Stimulated activated CD8-positive, alpha-beta memory T cell treated with anti-CD3 and anti-CD28 coated beads, Interleukin-2, amount 100 ng/mL, for 48 hours (primary cell): ENCODE measurements around the gene LBR.

Experiments used
- DNase-seq, 2 donors: peaks; one replicate each; pipeline ENCODE4 v3.0.0-alpha.2; 2020; ENCODE audit warnings: low read depth in 2 of 2

LBR gene

DNA sequence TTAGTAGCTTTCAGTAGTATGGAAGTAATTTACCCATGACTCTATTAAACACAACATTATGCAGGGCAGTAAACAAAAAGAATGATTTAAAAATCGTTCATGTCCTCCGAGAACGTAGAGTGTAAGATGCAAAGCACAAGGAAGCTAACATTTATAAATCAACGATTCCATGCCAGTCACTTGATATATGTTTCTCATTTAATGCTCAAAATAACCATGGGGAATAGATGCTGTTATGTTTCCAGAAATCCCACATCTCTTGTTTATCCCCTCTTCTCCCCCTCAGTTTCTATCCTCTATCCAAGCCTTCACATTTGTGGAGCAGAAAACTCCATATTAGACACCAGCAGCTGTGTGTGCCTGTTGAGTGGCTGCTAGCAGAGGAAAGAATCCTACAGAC, 52.8 kb downstream of the LBR start:
- no peak for DNase-seq

DNA sequence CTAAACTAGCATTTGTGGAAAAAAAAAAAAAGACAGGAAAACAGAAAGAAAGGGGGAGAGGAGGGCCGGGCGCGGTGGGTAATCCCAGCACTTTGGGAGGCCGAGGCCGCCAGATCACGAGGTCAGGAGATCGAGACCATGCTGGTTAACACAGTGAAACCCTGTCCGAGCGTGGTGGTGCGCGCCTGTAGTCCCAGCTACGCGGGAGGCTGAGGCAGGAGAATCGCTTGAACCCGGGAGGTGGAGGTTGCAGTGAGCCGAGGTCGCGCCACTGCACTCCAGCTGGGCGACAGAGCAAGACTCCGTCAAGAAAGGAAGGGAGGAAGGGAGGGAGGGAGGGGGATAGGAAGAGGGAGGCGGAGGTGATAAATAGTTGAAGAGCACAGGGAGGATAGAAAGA, 54.7 kb downstream of the LBR start:
- DNase-seq, result no peak

DNA sequence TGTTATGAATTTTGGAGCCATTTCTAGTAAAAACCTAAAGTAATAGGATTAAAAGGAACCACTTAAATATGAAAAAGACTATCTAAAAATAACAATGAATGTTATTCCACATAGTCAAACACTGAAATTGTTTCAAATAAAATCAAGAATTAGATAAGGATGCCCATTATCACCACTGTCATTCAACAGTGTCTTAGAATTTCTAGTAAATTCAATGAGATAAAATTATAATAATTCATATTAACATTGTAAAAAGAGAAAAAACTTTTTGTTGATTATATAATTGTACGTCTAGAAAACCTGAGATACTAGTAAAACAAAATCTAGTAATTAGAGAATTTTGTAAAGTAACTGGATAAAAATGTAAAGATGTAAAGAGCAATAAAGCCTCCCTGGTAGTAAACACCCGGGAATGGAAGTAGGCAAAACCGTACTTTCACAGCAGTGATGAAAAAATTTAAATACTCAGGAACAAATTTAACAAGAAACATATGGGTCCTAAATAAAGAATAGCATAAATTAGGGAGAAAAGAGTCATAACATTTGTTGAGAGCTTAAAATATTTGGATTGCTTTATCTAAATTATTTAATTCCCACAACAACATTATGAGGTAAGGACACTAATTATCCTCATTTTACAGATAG, 56.4 kb downstream of the LBR start:
- no peak for DNase-seq

DNA sequence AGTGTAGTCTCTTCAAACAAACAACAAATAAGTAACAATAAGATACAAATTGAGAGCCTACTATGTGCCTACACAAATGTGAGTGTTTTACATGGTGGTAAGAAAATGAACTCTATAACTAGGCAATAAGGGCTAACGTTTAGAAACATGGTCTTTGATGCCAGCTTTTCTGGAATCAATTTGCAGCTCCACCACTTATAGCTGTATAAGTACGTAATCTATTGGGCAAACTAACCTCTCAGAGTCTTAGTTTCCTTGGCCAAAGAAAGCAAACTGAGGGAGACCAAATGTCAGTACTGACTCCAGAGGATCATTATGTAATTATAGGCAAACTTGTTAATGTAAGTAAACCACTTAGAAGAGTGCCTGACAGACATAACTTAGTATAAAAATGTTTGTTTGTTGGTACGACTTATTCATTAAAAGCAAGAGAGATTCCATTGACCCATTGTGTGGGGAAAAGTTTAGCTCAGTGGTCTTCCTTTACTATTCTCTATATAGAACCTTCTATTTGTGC, 59.7 kb downstream of the LBR start:
- no peak for DNase-seq

DNA sequence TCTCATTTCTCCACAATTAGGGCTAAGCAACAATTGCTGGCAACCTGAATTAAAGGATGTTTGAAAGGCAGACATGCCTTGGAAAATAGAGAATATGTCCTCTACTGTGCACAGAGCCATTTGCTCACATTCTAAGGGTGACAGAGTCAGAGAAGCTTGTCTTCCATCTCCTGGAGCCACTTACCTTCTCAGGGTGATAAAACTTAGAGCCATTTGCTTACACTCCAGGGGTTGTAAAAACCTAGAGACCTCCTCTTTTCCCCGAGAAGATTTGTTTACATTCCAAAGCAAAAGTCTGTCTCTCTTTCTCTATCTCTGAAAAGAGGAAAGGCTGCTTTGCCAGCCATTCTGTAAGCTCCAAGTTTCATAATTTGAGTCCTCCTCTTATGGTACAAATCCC, 61.3 kb downstream of the LBR start:
- DNase-seq, result no peak

DNA sequence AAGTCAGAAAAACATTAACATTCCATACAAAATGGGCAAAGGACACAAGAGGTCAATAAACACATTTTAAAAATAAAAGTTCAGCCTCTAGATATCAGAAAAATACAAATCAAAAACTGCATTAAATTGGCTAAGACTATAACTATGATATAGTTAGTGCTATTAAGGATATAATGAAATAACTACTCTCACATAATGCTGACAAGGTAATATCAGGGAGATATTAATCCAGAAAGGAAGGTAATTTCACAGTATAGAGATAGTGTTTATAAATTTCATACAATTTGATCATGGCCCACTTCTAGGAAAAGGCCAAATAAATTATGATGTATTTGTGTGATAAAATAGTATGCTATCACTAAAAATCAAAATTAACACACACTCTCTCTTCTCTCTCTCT, 61.8 kb downstream of the LBR start:
- no peak for DNase-seq

DNA sequence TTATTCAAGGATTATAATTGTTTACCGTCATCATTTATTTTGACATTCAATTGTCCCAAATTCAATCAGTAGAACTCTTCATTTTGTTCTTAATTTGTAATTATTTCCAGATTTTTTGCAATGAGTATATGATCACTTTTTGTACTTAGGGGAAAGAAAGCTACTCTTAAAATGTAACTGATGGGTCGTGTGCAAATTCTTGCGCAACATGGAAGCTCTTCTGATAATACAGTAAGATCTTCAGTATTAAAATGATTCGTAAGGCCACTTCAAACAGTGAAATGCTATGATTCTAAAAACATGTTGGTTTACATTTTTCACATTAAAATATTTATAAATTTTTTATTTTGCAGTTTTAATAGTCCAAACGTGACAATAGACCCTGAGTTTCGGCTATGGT, 63.4 kb downstream of the LBR start:
- DNase-seq, result no peak

DNA sequence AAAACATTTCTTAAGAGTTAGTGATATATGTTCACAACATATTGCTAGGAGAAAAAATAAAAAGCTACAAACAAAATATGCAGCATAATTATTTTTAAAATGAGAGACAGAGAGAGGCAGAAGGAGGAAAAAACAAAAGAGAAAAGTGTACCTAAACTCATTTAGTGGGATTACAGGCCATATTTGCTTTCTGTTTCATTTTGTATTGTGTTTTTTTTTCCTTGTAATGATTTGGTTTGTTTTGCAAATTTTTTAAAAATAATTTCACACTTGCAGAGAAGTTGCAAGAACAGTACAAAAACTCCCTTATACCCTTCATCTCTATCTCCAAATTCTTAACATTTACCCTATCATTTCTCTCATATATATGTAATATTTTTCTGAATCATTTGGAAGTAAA, 65.0 kb downstream of the LBR start:
- no peak for DNase-seq

DNA sequence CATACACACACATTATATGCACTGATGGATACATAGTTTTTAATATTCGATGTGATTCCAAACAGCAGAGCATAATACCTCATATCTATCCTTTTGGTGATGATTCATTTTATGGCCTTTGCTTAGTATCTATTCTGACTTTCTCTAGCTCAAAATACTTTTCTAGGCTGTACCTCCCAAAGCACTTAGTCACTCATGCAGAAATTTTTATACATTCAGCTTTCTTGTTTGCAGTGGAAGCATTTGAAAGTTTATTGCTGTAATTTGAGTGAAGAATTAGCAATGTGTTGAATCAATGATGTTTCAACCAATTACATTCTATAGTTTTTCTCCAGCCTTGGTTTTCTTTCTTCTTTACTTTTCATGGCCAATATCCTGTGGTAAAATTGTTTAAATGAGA, 66.7 kb downstream of the LBR start:
- no peak for DNase-seq

DNA sequence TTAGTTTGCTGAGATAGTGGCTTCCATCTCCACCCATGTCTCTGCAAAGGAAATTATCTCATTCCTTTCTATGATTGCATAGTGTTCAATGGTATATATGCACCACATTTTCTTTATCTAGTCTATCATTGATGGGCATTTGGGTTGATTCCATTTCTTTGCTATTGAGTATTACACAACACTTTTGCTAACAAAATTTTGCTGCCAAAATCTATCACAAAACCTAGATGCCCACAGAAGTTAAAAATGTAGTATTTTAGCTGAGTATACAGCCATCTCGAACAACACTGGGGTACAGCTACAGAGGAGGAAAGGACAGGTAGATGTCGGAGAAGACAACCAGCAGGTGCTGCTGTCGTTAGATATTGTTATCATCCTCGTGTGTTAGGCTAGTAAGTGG, 67.7 kb downstream of the LBR start:
- DNase-seq, result no peak

DNA sequence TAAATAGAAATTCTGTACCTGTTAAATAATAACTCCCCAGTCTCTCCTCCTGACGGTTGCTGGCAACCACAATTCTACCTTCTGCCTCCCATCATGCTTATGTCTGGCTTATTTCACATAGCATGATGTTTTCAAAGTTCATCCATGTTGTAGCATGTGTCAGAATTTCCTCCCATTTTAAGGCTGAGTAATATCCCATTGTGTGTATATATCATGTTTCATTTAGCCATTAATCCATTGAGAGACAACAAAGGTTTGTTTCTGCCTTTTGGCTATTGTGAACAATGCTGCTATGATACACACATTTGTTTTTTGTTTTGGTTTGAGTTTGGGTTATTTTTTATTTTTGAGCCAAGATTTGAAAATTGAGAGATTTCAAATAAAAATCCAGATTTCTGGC, 72.0 kb downstream of the LBR start:
- no peak for DNase-seq

DNA sequence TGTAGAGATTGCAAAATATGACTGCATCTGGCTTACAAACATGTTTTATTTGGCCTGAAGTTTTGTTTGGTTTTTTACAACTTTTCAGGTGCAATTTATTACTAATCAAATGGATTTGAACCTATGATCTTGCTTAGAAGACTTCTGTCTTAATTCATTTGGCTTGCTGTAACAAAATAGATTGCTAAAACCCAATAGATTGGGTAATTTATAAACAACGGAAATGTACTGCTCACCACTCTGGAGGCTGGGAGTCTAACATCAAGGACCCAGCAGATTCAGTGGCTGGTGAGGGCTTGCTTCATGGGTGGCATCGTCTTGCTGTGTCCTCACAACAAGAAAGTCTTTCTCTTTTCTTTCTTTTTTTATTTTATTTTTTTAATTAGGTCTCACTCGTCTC, 72.9 kb downstream of the LBR start:
- no peak for DNase-seq
